22Rv1 (cell line): Measurements from ENCODE around the gene CCND2.
A peak's percentile ranks its signal among the peaks of the same experiment; 100 is the strongest.

ENCODE experiments used
- H3K27ac ChIP-seq: fragments of 450-650 bp; 2 replicates; pipeline ENCODE4 v1.5.1; 2017
- ZFX ChIP-seq: fragments of 450-650 bp; IDR thresholded peaks from 2 replicates; pipeline ENCODE4 v1.6.1; 2017; ENCODE audit warnings: antibody characterized with exemption, borderline replicate concordance
- TF ChIP-seq, protein P1 (sequence below): fragments of 450-650 bp; IDR thresholded peaks from 2 replicates; pipeline ENCODE4 v1.5.1; 2017; ENCODE audit warnings: mild to moderate bottlenecking

The CCND2 gene

GRCh38 chr12:4297617-4298016 is 24.1 kb downstream of the CCND2 start:
- no peak overlapping the region for H3K27ac ChIP-seq
- no peak for TF ChIP-seq ZFX
- TF ChIP-seq, protein P1, sequence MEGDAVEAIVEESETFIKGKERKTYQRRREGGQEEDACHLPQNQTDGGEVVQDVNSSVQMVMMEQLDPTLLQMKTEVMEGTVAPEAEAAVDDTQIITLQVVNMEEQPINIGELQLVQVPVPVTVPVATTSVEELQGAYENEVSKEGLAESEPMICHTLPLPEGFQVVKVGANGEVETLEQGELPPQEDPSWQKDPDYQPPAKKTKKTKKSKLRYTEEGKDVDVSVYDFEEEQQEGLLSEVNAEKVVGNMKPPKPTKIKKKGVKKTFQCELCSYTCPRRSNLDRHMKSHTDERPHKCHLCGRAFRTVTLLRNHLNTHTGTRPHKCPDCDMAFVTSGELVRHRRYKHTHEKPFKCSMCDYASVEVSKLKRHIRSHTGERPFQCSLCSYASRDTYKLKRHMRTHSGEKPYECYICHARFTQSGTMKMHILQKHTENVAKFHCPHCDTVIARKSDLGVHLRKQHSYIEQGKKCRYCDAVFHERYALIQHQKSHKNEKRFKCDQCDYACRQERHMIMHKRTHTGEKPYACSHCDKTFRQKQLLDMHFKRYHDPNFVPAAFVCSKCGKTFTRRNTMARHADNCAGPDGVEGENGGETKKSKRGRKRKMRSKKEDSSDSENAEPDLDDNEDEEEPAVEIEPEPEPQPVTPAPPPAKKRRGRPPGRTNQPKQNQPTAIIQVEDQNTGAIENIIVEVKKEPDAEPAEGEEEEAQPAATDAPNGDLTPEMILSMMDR: no peak

DNA sequence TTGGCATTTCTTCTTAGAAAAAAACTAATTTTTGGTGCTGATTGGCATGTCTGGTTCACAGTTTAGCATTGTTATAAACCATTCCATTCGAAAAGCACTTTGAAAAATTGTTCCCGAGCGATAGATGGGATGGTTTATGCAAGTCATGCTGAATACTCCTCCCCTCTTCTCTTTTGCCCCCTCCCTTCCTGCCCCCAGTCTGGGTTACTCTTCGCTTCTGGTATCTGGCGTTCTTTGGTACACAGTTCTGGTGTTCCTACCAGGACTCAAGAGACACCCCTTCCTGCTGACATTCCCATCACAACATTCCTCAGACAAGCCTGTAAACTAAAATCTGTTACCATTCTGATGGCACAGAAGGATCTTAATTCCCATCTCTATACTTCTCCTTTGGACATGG is 27.3 kb downstream of the CCND2 start:
- TF ChIP-seq, protein P1: no peak
- no peak for TF ChIP-seq ZFX
- H3K27ac ChIP-seq: no peak overlapping the region

DNA sequence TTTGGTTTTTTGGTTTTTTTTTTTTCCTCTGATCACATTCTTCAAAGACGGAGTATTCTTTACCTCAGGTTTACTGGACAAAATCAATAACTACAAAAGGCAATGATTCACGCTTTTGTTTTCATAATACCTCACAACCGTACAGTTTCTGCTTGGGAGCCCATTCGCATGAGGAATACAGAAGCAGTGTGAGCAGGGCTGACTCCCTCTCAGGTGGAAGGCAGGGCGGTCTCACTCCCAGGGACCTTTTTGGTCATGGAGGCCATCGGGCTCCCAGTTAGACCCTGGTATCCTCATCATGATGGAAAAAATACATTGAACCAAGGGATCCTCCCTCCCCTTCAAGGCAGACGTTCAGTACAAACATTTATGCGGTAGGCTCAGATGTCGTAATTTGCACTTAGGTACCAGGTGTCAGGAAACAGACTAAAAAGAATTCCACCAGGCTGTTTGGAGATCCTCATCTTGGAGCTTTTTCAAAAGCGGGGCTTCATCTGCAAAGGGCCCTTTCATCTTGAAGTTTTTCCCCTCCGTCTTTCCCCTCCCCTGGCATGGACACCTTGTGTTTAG is 28.5 kb downstream of the CCND2 start:
- TF ChIP-seq, protein P1: no peak
- no peak for TF ChIP-seq ZFX
- no peak overlapping the region for H3K27ac ChIP-seq

GRCh38 chr12:4302881-4303280 is 29.3 kb downstream of the CCND2 start:
- no peak overlapping the region for H3K27ac ChIP-seq
- TF ChIP-seq ZFX: no peak
- TF ChIP-seq, protein P1: no peak

DNA sequence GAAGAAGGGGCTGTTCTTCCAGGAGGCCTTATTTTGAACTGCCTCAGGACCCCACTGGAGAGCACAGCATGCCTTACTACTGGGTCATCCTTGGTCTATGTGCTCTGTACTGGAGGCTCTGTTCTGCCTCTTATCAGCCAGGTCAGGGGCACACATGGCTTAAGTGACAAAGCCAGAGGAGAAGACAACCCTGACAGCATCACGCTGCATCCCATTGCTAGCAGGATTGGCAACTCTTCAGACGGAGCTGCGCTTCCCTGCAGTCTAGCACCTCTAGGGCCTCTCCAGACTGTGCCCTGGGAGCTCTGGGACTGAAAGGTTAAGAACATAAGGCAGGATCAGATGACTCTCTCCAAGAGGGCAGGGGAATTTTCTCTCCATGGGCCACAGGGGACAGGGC is 30.2 kb downstream of the CCND2 start:
- TF ChIP-seq, protein P1: no peak
- TF ChIP-seq ZFX: no peak
- no peak overlapping the region for H3K27ac ChIP-seq

- no peak overlapping the region for H3K27ac ChIP-seq
- TF ChIP-seq, protein P1: peak; percentile 93
- TF ChIP-seq ZFX: no peak
Measured at GRCh38 chr12:4307593-4308333, 34.2 kb downstream of the CCND2 start.

DNA sequence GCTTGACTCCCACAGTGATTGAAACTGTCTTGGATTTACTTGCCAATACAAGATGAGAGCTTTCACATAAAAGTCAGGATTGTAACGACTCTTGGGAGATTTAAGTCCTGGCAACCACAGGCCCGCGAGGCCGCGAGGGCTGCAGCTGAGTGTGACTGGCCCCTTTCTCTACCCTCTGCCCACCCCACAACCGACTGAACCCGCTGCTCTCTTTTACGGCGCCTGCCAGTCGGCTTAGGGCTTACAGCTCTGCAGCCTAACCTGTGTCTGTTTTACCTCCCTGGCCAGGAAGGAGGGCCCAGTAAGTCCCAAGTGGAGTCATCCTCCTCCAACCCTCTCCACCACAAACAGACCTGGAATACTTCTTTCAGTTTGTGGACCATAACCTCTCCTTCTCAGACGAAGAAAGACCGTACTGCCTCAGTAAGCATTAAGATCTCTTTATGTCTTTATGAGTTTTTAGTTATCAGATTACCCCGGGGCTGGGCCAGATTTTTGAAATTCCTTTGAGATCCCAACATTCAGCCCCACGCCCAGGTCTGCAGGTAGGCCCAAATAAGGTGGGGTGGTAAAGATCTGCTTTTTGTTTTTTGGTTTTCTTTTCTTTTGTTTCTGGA is 34.9 kb downstream of the CCND2 start:
- no peak overlapping the region for H3K27ac ChIP-seq
- TF ChIP-seq ZFX: no peak
- TF ChIP-seq, protein P1: no peak
